Renal cortical epithelial cell (primary cell): ENCODE data around the gene CDV3. TPM values are rescaled to one million over a fixed set of nuclear protein-coding genes. Genes with fewer than 3 reads are reported as not detected.

Source experiments
- DNase-seq: peaks from one replicate; pipeline ENCODE4 v3.0.0-alpha.2; 2011; ENCODE audit warnings: low read depth
- total RNA-seq: library from RNA; depleted of rRNA; stranded (reverse); fragments of >200 nt; gene quantifications from 2 replicates; pipeline ENCODE4 v1.2.3, GENCODE V29; 2014

Gene CDV3
- total RNA-seq, 1 donor from 2014 or later: 314 TPM

GRCh38 chr3:133606342-133606741, 32.9 kb downstream of the CDV3 start:
- DNase-seq: no peak

- no peak for DNase-seq
Observed at GRCh38 chr3:133606902-133607301, 33.4 kb downstream of the CDV3 start.

- DNase-seq: no peak
Observed at GRCh38 chr3:133607816-133608215, 34.3 kb downstream of the CDV3 start.

- DNase-seq: no peak
Observed at GRCh38 chr3:133608388-133608787, 34.9 kb downstream of the CDV3 start.

- no peak for DNase-seq
Observed at GRCh38 chr3:133610031-133610430, 36.5 kb downstream of the CDV3 start.

GRCh38 chr3:133611534-133611933, 38.0 kb downstream of the CDV3 start:
- no peak for DNase-seq

GRCh38 chr3:133620066-133620784, 46.7 kb downstream of the CDV3 start:
- DNase-seq: no peak

GRCh38 chr3:133627789-133628188, 54.3 kb downstream of the CDV3 start:
- no peak for DNase-seq

GRCh38 chr3:133629146-133629545, 55.7 kb downstream of the CDV3 start:
- DNase-seq: no peak

- no peak for DNase-seq
Observed at GRCh38 chr3:133633439-133633838, 60.0 kb downstream of the CDV3 start.

Other genes starting within 250 kb of the CDV3 start
- not detected in 2 replicates for gene BFSP2, start 173.6 kb upstream of the CDV3 start, total RNA-seq
- gene TOPBP1, start 88.3 kb downstream of the CDV3 start, total RNA-seq: 22.7 and 23.4 TPM in 2 replicates
- gene TF, start 172.7 kb downstream of the CDV3 start, total RNA-seq: under 0.01 TPM in 1 of 2 replicates, not detected in the other
- 64.7 and 120 TPM in 2 replicates for gene SRPRB, start 232.1 kb downstream of the CDV3 start, total RNA-seq